Gastroesophageal sphincter (tissue), 4 donors: Measurements from ENCODE around the gene PARD3B. TPM values are rescaled to one million over a fixed set of nuclear protein-coding genes. Genes with fewer than 3 reads are reported as not detected.

ENCODE experiments used
- ATAC-seq: fragments of 150-250 bp; one replicate; pipeline ENCODE4 v1.9.1; 2016; ENCODE audit warnings: mild to moderate bottlenecking, moderate library complexity
- H3K27ac ChIP-seq, 4 donors: fragments of 200-600 bp; sonication (generic) in 3 of 4; 1 replicate in 3 of 4; 2 replicates in 1 of 4; pipeline ENCODE4 v1.5.1; 2016 to 2019
- H3K27me3 ChIP-seq: fragments of 200-600 bp; sonication (generic); one replicate; pipeline ENCODE4 v1.5.1; 2019
- H3K36me3 ChIP-seq, 2 donors: fragments of 200-600 bp; sonication (generic); one replicate each; pipeline ENCODE4 v1.5.1; 2019; ENCODE audit warnings: control low read depth in 1 of 2
- H3K4me1 ChIP-seq, 3 donors: fragments of 200-600 bp; sonication (generic); 1 replicate in 2 of 3; 2 replicates in 1 of 3; pipeline ENCODE4 v1.5.1; 2016 to 2019; ENCODE audit warnings: control low read depth in 2 of 3
- H3K4me3 ChIP-seq, 2 donors: fragments of 200-600 bp; sonication (generic); one replicate each; pipeline ENCODE4 v1.5.1; 2019; ENCODE audit warnings: mild to moderate bottlenecking in 1 of 2, moderate library complexity in 1 of 2
- H3K9me3 ChIP-seq, 3 donors: fragments of 200-600 bp; sonication (generic); one replicate each; pipeline ENCODE4 v1.5.1; 2017 to 2019; ENCODE audit warnings: control low read depth in 2 of 3
- EP300 ChIP-seq: sonication (generic); formaldehyde crosslinking; IDR thresholded peaks from one replicate; pipeline ENCODE4 v1.6.1; 2017; ENCODE audit warnings: antibody characterized with exemption, mild to moderate bottlenecking
- POLR2A ChIP-seq, 2 donors: fragments of 450-650 bp; IDR thresholded peaks; one replicate each; pipeline ENCODE4 v1.6.1; 2017; ENCODE audit warnings: antibody characterized with exemption in 2 of 2, mild to moderate bottlenecking in 2 of 2, moderate library complexity in 1 of 2
- POLR2AphosphoS5 ChIP-seq: sonication (generic); formaldehyde crosslinking; IDR thresholded peaks from one replicate; pipeline ENCODE4 v1.6.1; 2017; ENCODE audit warnings: antibody characterized with exemption
- WGBS, 2 donors: methylation state at CpG; one replicate each; pipeline ENCODE4 v1.1.5; 2018; ENCODE audit warnings: low coverage in 1 of 2; 5-methylcytosine and 5-hydroxymethylcytosine counted together
- total RNA-seq, 4 donors: library from RNA; depleted of rRNA; stranded (reverse); fragments of >200 nt; gene quantifications; one replicate each; pipeline ENCODE4 v1.1.0, GENCODE V29; 2016
- TF ChIP-seq, protein P1 (sequence below), 4 experiments: fragments of 200-600 bp in 2 of 4; fragments of 450-650 bp in 2 of 4; sonication (generic) in 1 of 4; IDR thresholded peaks; one replicate each; pipeline ENCODE4 v1.5.1; 2017 to 2019; ENCODE audit warnings: antibody characterized with exemption in 4 of 4, mild to moderate bottlenecking in 2 of 4, moderate library complexity in 2 of 4

Gene PARD3B
- total RNA-seq, 4 donors from 2014 or later = 29.6 to 42.2 (median 41.0) TPM

DNA sequence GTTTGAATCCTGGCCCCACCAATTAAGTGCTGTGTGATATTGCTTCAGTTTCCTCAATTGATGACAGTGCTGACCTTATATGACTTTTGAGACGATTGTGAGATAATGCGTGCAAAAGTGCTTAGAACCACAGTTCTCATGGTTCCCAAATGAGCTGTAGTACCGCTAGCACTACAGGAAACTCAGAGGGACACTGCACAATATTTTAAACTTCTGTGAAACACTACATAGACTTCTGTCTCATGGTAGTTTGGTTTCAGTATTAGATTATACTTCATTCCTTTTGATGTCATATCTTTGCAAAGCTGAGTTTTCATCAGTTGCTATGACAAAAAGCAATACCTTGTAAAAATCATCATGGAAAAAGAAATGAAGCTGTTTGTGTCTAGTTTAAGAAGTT is 368.0 kb downstream of the PARD3B start:
- Histone ChIP-seq H3K36me3 (no peaks in the 10 kb centered on the region), H3K27ac (no peak overlapping the region), H3K27me3 (no peaks in the 10 kb centered on the region), H3K4me3 (no peak overlapping the region), H3K9me3 (no peaks in the 10 kb centered on the region), H3K4me1 (no peaks in the 10 kb centered on the region)
- ATAC-seq = no peak
- TF ChIP-seq POLR2A (IDR thresholded peaks at IDR 0.05) = no peak
- no peak for TF ChIP-seq POLR2AphosphoS5
- TF ChIP-seq EP300 = no peak
- TF ChIP-seq, protein P1, sequence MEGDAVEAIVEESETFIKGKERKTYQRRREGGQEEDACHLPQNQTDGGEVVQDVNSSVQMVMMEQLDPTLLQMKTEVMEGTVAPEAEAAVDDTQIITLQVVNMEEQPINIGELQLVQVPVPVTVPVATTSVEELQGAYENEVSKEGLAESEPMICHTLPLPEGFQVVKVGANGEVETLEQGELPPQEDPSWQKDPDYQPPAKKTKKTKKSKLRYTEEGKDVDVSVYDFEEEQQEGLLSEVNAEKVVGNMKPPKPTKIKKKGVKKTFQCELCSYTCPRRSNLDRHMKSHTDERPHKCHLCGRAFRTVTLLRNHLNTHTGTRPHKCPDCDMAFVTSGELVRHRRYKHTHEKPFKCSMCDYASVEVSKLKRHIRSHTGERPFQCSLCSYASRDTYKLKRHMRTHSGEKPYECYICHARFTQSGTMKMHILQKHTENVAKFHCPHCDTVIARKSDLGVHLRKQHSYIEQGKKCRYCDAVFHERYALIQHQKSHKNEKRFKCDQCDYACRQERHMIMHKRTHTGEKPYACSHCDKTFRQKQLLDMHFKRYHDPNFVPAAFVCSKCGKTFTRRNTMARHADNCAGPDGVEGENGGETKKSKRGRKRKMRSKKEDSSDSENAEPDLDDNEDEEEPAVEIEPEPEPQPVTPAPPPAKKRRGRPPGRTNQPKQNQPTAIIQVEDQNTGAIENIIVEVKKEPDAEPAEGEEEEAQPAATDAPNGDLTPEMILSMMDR (IDR thresholded peaks at IDR 0.05) = no peak
- 90% methylated on average over 3 of the region's 3 CpGs; no CpG with 5 or more reads in 1 of the 2 donors for WGBS, 2 donors

- H3K27me3 ChIP-seq = no peaks in the 10 kb centered on the region
- 89 to 100% methylated on average over 5 to 8 of the region's 8 CpGs for WGBS, 2 donors
- no peak for ATAC-seq
Observed at GRCh38 chr2:204913854-204914464, 368.7 kb downstream of the PARD3B start.

GRCh38 chr2:204914708-204915107 is 369.4 kb downstream of the PARD3B start:
- TF ChIP-seq EP300 (no peak), POLR2AphosphoS5 (no peak), POLR2A (IDR thresholded peaks at IDR 0.05) (no peak)
- TF ChIP-seq, protein P1 (IDR thresholded peaks at IDR 0.05) = no peak
- H3K4me3 ChIP-seq = no peak overlapping the region
- H3K27ac ChIP-seq = no peak overlapping the region
- H3K9me3 ChIP-seq = no peaks in the 10 kb centered on the region
- WGBS, 2 donors = 99 to 100% methylated on average over 4 to 7 of the region's 9 CpGs
- H3K27me3 ChIP-seq = no peaks in the 10 kb centered on the region
- no peaks in the 10 kb centered on the region for H3K4me1 ChIP-seq
- no peak for ATAC-seq
- H3K36me3 ChIP-seq = no peaks in the 10 kb centered on the region

More at GRCh38 chr2:204913854-204914464, 368.7 kb downstream of the PARD3B start:
- no peaks in the 10 kb centered on the region for H3K4me1 ChIP-seq
- H3K27ac ChIP-seq = no peak overlapping the region
- H3K4me3 ChIP-seq = no peak overlapping the region
- TF ChIP-seq EP300 (no peak), POLR2A (IDR thresholded peaks at IDR 0.05) (no peak), POLR2AphosphoS5 (no peak)
- TF ChIP-seq, protein P1 (IDR thresholded peaks at IDR 0.05) = no peak
- no peaks in the 10 kb centered on the region for H3K36me3 ChIP-seq
- no peaks in the 10 kb centered on the region for H3K9me3 ChIP-seq

DNA sequence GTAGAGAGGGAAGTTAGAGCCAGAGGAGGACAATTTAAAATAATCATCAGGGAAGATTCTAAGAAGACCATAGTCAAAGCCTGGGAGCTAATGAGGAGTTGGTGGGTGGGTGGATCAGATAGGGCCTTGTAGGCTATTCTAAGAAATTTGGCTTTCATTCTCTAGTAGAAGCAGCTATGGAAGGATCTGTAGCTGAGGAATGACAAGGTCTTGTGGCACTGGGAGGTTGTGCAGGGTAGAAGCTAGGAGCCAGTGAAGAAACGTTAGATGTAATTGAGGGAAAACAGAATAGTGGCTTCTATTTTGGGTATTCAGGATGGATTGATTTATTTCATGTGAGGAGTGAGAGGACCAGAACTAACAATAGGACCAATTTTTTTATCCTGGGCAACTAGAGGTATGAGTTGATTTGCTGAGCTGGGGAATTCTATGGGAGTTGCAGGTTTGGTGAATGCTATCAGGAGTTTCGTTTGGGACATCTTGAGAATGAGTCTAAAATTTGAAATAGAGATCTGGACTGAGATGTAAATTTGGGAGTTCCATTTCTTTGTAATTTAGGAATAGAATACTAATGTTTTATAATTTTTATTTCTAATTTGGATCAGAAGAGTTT is 371.9 kb downstream of the PARD3B start:
- WGBS, 2 donors = 83 to 92% methylated on average over 2 of the region's 2 CpGs
- Histone ChIP-seq H3K27me3 (no peaks in the 10 kb centered on the region), H3K9me3 (no peaks in the 10 kb centered on the region), H3K27ac (no peak overlapping the region), H3K4me3 (no peak overlapping the region), H3K36me3 (no peaks in the 10 kb centered on the region), H3K4me1 (no peaks in the 10 kb centered on the region)
- no peak for TF ChIP-seq POLR2A (IDR thresholded peaks at IDR 0.05)
- TF ChIP-seq EP300 = no peak
- TF ChIP-seq, protein P1 (IDR thresholded peaks at IDR 0.05) = no peak
- TF ChIP-seq POLR2AphosphoS5 = no peak
- ATAC-seq = no peak

DNA sequence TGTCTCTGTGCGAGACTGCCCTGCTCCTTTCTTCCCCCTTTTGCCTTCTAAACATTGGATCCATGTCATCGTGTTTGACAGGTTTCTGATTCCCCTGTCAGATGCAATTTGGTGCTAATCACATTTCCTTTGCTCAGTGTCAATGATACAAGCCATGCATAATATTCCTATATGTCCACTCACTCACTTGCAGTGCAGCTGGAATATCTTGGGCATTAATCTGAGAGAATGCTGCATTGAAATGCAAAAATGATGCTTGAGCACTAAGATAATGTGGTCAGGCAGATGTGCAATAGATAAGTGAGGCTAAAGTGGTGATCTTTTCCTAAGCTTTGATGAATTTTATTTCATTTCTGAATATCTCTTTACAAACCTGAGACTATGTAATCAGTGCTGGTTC is 375.5 kb downstream of the PARD3B start:
- TF ChIP-seq POLR2AphosphoS5 = no peak
- TF ChIP-seq, protein P1 (IDR thresholded peaks at IDR 0.05) = no peak
- TF ChIP-seq EP300 = no peak
- TF ChIP-seq POLR2A (IDR thresholded peaks at IDR 0.05) = no peak
- Histone ChIP-seq H3K4me3 (no peak overlapping the region), H3K36me3 (no peaks in the 10 kb centered on the region), H3K27me3 (no peaks in the 10 kb centered on the region), H3K27ac (no peak overlapping the region), H3K4me1 (no peaks in the 10 kb centered on the region), H3K9me3 (no peaks in the 10 kb centered on the region)
- no peak for ATAC-seq
- 83 to 93% methylated on average over 1 to 2 of the region's 2 CpGs for WGBS, 2 donors
